GM12891 (cell line): ENCODE data around the gene NECAB2.

ENCODE experiments used
- PAX5 ChIP-seq: IDR thresholded peaks from 2 replicates; pipeline ENCODE4 v1.6.1; 2011; ENCODE audit warnings: low read length, moderate library complexity, mild to moderate bottlenecking; ENCODE audit not compliant: insufficient read depth, severe bottlenecking
- POLR2A ChIP-seq: IDR thresholded peaks from 2 replicates; pipeline ENCODE4 v1.6.1; 2011; ENCODE audit warnings: low read depth, low read length, control low read depth
- POLR2AphosphoS5 ChIP-seq: IDR thresholded peaks from 2 replicates; pipeline ENCODE4 v1.6.1; 2011; ENCODE audit warnings: low read depth, low read length, control low read depth
- POU2F2 ChIP-seq: IDR thresholded peaks from 2 replicates; pipeline ENCODE4 v1.6.1; 2011; ENCODE audit warnings: low read depth, mild to moderate bottlenecking, control low read depth, low read length, moderate library complexity
- SPI1 ChIP-seq: IDR thresholded peaks from 2 replicates; pipeline ENCODE4 v1.6.1; 2011; ENCODE audit warnings: low read depth, low read length, control low read depth
- TAF1 ChIP-seq: IDR thresholded peaks from 2 replicates; pipeline ENCODE4 v1.6.1; 2011; ENCODE audit warnings: low read depth, low read length, control low read depth

DNA sequence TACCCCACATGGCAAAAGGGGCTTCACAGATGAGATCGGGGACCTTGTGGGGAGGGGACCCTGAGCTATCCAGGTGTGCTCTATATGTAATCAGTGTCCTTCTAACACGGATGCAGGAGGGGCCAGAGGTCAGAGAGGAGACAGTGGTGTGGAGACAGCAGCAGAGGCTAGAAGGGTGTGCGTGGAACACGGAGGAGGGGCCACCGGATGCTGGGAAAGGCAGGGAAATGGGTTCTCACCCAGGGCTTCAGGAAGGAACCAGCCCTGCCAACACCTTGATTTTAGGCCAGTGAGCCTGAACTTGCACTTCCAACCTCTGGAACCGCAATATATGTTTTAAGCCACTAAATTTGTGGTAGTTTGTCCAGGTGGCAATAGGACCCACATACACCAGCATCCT lies 79.2 kb downstream of the NECAB2 start:
- TF ChIP-seq POLR2AphosphoS5 = no peak
- no peak for TF ChIP-seq POLR2A
- no peak for TF ChIP-seq PAX5
- TF ChIP-seq TAF1 = no peak
- TF ChIP-seq SPI1 = no peak
- TF ChIP-seq POU2F2 = no peak
